ENCODE results near the gene KIFC1.

- TF ChIP-seq TAF1 (IDR thresholded peaks at IDR 0.05; ENCODE audit: low read depth, low read length) (no peak), POLR2A (IDR thresholded peaks at IDR 0.05; ENCODE audit: low read depth, low read length) (no peak), POU2F2 (IDR thresholded peaks at IDR 0.05; ENCODE audit: low read depth, low read length) (no peak), POLR2AphosphoS5 (IDR thresholded peaks at IDR 0.05; ENCODE audit: low read depth, low read length) (no peak), SPI1 (IDR thresholded peaks at IDR 0.05; ENCODE audit: low read depth, low read length) (no peak)
These were observed 63.4 kb downstream of the KIFC1 start for GRCh38 chr6:33455051-33455450.
